ENCODE data around the gene C17orf67. TPM values are rescaled to one million over a fixed set of nuclear protein-coding genes. Genes with fewer than 3 reads are reported as not detected.

Gene C17orf67
- total and polyA plus RNA-seq, 4 donors = 0.19 to 1.4 (median 0.78) TPM

- WGBS = 85% methylated on average over 6 of the region's 6 CpGs
- DNase-seq (ENCODE audit: low spot score) = no peak
These were observed 18.0 kb downstream of the C17orf67 start for GRCh38 chr17:56815711-56816110.

More at GRCh38 chr17:56815711-56816110, 18.0 kb downstream of the C17orf67 start:
- Histone ChIP-seq H3K36me3 (ENCODE audit: control insufficient read depth in 4 of 4, insufficient read depth in 3 of 4, low read depth in 1 of 4, low read length in 3 of 4) (no peaks in the 10 kb centered on the region), H3K9ac (ENCODE audit: low read depth in 1 of 2, low read length in 2 of 2) (no peak overlapping the region), H3K4me3 (ENCODE audit: low read depth in 1 of 3, low read length in 3 of 3) (no peak overlapping the region), H3K27ac (ENCODE audit: low read depth in 1 of 2, low read length in 2 of 2) (no peak overlapping the region), H3K4me1 (ENCODE audit: control insufficient read depth in 4 of 4, insufficient read depth in 4 of 4, low read length in 3 of 4) (peaks cover 4 to 12% (median 10%) of the 10 kb centered on the region in 4 donors), H3K27me3 (ENCODE audit: control insufficient read depth in 4 of 4, insufficient read depth in 4 of 4, low read length in 3 of 4) (no peaks in the 10 kb centered on the region), H3K9me3 (ENCODE audit: control insufficient read depth in 4 of 4, low read length in 3 of 4) (no peaks in the 10 kb centered on the region)
- TF ChIP-seq FOXA2 (IDR thresholded peaks at IDR 0.05) (no peak), MAX (IDR thresholded peaks at IDR 0.05) (no peak), RAD21 (IDR thresholded peaks at IDR 0.05) (no peak), EGR1 (IDR thresholded peaks at IDR 0.05; ENCODE audit: low read depth in 2 of 2) (no peak), FOXA1 (IDR thresholded peaks at IDR 0.05) (no peak), HNF4G (IDR thresholded peaks at IDR 0.05) (no peak), GABPA (IDR thresholded peaks at IDR 0.05 in 1 of 2, conservative IDR thresholded peaks at IDR 0.05 in 1 of 2) (no peak), YY1 (IDR thresholded peaks at IDR 0.05) (no peak), REST (IDR thresholded peaks at IDR 0.05) (no peak), CTCF (IDR thresholded peaks at IDR 0.05; ENCODE audit: low read depth, low read length, missing input control) (no peak), JUND (IDR thresholded peaks at IDR 0.05) (no peak), RXRA (IDR thresholded peaks at IDR 0.05) (no peak), ATF3 (IDR thresholded peaks at IDR 0.05) (no peak), ZBTB33 (IDR thresholded peaks at IDR 0.05) (no peak), TAF1 (conservative IDR thresholded peaks at IDR 0.05) (no peak)
